NCI-H1048 (cell line): ENCODE data around the gene SLAMF1.
"Not testable (repeated sequence)": the region's sequence is repeated elsewhere in the genome, so short reads cannot be mapped to it uniquely, and the experiment has no call there.

ENCODE experiments used
- DNase-seq: peaks from one replicate; lab custom pipeline; 2025; lab: John Stamatoyannopoulos, UW

Gene SLAMF1

GRCh38 chr1:160646711-160647328 is at the start of gene SLAMF1:
SLAMF1 (minus strand) TSS chr1:160647044; CDS start chr1:160646945, 99 bp downstream.
- no peak for DNase-seq

- DNase-seq, result not testable (repeated sequence)
Observed at GRCh38 chr1:160692390-160692789, 45.5 kb upstream of the SLAMF1 start.

- DNase-seq, result no peak
Observed at GRCh38 chr1:160685266-160685665, 38.4 kb upstream of the SLAMF1 start.

GRCh38 chr1:160682983-160683865 is 36.4 kb upstream of the SLAMF1 start:
- no peak for DNase-seq

GRCh38 chr1:160681891-160682140 is 35.0 kb upstream of the SLAMF1 start:
- DNase-seq, result no peak

- DNase-seq, result peak; percentile 51
Observed at GRCh38 chr1:160681066-160681890, 34.4 kb upstream of the SLAMF1 start.

GRCh38 chr1:160680399-160680798 is 33.6 kb upstream of the SLAMF1 start:
- no peak for DNase-seq

- DNase-seq, result no peak
Observed at GRCh38 chr1:160679893-160680292, 33.0 kb upstream of the SLAMF1 start.

- no peak for DNase-seq
Observed at GRCh38 chr1:160676869-160677597, 30.2 kb upstream of the SLAMF1 start.

- DNase-seq, result peak; percentile 30
Observed at GRCh38 chr1:160675641-160676410, 29.0 kb upstream of the SLAMF1 start.

GRCh38 chr1:160674415-160674814 is 27.6 kb upstream of the SLAMF1 start:
- no peak for DNase-seq

GRCh38 chr1:160672789-160673695 is 26.2 kb upstream of the SLAMF1 start:
- DNase-seq, result no peak

GRCh38 chr1:160671603-160672517 is 25.0 kb upstream of the SLAMF1 start:
- no peak for DNase-seq

GRCh38 chr1:160670701-160671100 is 23.9 kb upstream of the SLAMF1 start:
- DNase-seq, result no peak

- no peak for DNase-seq
Observed at GRCh38 chr1:160669802-160670201, 23.0 kb upstream of the SLAMF1 start.

GRCh38 chr1:160669276-160669675 is 22.4 kb upstream of the SLAMF1 start:
- no peak for DNase-seq

- no peak for DNase-seq
Observed at GRCh38 chr1:160667896-160668295, 21.1 kb upstream of the SLAMF1 start.

GRCh38 chr1:160666079-160666442 is 19.2 kb upstream of the SLAMF1 start:
- DNase-seq, result no peak
